KBM-7 (cell line): ENCODE results near the gene SLC6A7.

Source experiments
- DNase-seq: peaks from one replicate; pipeline ENCODE4 v3.0.0-alpha.2; 2015
- in situ Hi-C: fragments of 300-500 bp; cut with MboI; formaldehyde crosslinking; loops from 2 replicates; pipeline ENCODE4 v1.14.3; 2020; ENCODE audit warnings: low sequenced_read_pairs, low pct_unique_long_range_greater_than_20kb, mixed read lengths

Gene SLC6A7

DNA sequence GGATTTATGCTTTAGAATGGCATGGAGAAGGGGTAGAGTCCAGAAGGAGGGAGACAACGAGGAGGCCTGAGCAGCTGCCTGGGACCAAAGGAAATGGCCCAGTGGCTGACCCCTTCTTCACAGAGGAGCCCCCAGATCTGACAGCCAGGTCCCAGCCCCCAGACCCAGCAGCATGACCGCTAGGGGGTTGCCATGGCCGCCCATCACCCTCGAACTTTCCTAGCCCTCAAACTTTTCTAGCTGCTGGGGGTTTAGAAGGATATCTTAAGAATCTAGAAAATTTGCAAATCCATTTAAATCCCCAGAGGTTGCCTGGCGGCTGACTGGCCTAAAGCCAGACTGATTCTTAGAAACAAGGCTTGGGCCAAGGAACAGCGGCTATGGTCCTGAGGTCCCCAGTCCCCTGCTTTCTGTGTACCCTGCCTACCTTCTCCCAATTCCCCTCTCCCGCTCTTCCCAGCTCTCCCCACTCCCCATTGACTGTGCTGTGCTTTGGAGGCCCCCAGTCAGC, 35.2 kb upstream of the SLC6A7 start:
- DNase-seq = no peak
- in situ Hi-C loops = no loop called here

DNA sequence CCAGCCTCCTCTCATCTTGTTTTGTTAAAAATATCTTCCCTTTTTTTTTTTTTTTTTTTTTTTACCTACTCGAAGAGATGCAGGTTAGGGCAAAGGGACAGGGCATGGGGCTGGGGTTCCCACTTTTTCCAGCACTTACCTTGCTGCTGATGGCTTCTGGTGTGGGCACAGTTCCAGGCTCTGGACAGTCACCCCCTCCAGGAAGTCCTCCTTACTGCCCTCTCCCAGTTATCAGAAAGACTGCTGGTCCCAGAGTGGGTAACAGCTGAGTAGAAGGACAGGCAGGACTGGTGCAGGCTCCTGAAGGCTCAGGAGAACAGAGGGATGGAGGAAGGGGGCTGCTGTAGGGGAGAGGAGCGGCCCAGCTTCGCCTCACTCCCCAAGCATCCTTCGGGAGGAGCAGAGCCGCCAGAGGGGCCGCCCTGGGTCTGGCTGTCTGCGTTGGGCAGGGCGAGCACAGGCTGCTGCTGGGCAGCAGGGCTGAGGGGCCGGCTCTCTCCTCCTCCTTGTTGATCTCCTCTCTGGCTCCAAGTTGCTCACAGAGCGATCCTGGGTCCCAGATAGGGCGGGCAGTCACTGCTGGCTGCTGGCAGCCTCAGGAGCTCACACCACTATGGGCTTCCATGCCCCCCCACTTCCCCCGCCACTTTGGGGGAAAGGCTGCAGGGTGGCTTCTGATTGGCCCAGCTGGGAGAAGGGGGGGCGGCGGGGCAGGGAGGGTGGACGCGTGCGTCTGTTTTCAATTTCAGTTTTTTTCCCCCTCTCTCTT, 34.4 kb upstream of the SLC6A7 start, which contains the start of gene PDGFRB:
PDGFRB (minus strand) TSS at position 588 of the 769 bp plus-strand sequence. CDS start 18,798 bp downstream, outside the sequence.
- no peak for DNase-seq
- in situ Hi-C loops = no loop called here

DNA sequence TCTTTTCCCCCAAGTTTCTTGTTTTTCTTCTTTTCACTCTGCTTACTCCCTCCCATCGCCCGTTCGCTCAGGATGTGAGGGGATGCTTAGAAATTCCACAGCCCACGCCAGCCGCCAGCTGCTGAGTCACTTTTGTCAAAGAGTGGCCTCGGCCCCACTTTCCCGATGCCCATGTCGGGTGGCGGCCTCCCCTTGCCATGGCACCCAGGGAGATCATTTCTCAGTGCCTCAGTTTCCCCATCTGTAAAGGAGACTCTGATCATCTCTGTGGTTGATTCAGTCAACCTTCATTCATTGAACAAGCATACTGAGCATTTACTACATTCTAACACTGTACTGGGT, 33.9 kb upstream of the SLC6A7 start:
- in situ Hi-C loops = no loop called here

DNA sequence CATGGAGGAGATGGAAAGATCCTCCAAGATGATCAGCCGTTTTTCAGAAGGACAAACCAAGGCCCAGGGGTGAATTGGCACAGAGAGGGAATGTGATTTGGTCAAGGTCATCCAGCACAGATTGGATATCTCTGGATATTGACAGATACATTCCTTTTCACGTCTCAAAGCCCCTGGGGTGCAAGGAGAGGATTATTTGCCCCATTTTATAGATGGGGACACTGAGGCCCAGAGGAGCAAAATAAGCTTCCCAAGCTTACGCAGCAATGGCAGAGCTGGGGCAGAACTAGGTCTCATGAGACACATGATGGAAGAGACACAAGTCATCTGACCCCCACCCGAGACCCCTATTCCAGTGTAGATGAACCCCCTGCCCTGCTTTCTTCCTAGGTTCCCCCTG, 33.3 kb upstream of the SLC6A7 start:
- DNase-seq = no peak
- in situ Hi-C loops = no loop called here

More for the DNA sequence above, 33.9 kb upstream of the SLC6A7 start:
- no peak for DNase-seq

DNA sequence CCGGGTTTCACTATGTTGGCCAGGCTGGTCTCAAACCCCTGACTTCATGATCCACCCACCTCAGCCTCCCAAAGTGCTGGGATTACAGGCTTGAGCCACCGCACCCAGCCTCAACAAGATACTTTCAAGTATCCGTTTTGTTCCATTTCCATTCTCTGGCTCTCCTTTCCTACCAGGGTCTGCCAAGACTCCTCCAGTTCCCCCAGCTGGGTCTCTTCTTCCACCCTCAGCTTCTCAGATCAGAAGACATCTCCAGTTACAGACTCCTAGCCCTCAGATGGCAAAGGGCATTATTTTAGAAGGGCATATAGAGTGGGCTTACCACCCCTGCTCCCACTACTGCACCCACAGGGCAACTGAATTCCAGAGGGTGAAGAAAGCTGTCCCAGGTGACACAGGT, 32.7 kb upstream of the SLC6A7 start:
- in situ Hi-C loops = no loop called here
- DNase-seq = no peak

DNA sequence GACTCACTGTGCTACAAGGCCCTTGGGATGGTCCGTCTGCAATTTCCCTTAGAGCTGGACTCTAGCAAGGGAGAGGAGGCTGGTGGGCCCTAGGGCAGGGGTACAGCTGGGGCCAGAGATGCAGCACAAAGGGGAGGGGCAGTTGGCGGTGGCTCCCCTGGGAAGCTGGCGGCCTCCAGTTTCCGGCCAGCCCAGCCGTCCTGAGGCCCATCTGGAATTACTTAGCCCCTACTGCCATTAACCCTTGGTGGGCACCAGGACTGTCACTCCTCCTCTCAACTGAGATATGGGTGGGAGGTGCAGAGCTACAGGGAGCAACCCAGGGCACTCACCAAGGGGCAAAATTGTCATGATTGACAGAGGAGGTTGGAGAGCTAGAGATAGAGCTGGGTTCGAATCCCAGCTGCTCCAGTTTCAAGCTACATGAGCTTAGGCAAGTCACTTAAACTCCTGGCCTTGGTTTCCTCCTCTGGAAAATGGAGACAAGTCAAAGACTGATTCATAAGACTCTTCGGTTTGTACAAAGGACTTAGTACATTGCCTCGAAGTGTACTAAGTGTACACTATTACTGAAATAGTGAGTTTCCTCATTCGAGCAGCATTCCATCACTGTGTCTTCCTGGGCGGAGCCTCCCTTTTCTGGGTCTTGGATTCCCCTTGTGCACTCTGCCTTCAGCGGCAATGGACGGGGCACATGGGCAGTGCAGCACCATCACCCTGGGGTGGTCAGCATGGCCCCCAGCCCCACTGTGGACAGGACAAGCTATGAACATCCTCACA, 31.5 kb upstream of the SLC6A7 start:
- DNase-seq = no peak

DNA sequence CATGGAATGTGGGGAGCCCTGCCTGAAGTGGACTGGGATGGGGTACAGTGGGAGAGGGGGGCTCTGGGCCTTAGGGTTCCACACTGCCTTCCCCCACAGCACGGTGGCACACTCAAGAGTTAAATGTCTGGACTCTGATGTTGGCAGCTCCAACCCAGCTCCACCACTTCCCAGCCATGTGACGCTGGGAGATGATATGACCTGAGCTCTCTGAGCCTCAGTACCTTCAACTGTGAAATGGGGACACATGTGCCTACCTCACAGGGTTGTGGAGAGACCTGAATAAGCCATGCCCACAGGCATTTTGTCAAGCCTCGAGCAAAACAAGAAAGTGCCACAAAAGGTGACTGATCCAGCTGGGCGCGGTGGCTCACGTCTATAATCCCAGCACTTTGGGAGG, 30.8 kb upstream of the SLC6A7 start:
- in situ Hi-C loops = no loop called here
- no peak for DNase-seq

More for the DNA sequence above, 31.5 kb upstream of the SLC6A7 start:
- in situ Hi-C loops = no loop called here

DNA sequence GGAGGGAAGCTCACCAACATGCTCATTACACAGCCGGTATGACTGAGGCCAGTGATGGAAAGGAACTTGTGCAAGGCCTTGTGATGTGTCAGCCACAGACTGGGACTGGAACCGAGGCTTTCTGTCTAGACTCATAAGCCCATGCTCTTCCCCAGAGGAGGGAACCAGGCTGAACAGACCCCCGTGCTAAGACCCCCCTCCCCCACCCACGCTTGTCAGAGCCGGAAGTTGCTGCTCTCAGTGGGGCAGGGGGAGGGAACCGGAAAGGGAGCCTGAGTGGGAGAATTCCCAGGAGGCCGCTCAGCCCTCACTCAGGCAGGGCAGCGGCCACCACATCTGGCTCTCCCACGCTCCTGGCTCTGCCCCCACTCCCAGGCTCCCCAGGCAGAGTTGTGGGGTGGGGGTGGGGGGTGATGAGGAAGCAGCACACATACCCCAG, 30.1 kb upstream of the SLC6A7 start:
- in situ Hi-C loops = no loop called here
- peak; percentile 90 for DNase-seq

DNA sequence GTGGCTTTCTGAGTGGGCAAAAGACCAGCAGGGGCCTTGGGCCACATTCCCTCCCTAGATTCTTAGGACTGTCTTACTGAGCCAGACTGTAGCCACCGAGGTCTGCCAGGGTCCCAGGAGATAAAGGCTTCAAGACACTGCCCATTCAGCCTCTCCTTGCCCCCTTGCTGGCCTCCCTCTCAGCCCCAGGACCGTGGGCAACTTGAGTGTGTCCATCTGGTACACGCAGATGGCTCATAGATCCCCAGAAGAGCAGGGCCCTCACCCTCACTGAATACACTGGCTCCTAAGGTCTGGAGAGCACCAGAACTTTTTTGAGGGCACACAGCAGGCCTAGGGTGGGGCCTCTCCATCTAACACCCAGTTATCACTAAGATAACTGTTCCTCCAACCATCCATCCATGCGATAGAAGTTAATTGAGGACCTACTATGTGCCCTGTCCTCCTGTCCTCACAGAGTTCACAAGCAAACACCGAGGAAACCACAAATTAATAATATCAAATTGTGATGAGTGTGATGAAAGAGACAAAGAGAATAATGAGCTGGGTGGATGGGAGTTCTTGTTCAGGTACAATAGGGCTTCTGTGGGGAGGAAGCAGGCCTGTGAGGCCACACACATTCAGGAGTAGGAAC, 29.3 kb upstream of the SLC6A7 start:
- DNase-seq = no peak
- in situ Hi-C loops = no loop called here

DNA sequence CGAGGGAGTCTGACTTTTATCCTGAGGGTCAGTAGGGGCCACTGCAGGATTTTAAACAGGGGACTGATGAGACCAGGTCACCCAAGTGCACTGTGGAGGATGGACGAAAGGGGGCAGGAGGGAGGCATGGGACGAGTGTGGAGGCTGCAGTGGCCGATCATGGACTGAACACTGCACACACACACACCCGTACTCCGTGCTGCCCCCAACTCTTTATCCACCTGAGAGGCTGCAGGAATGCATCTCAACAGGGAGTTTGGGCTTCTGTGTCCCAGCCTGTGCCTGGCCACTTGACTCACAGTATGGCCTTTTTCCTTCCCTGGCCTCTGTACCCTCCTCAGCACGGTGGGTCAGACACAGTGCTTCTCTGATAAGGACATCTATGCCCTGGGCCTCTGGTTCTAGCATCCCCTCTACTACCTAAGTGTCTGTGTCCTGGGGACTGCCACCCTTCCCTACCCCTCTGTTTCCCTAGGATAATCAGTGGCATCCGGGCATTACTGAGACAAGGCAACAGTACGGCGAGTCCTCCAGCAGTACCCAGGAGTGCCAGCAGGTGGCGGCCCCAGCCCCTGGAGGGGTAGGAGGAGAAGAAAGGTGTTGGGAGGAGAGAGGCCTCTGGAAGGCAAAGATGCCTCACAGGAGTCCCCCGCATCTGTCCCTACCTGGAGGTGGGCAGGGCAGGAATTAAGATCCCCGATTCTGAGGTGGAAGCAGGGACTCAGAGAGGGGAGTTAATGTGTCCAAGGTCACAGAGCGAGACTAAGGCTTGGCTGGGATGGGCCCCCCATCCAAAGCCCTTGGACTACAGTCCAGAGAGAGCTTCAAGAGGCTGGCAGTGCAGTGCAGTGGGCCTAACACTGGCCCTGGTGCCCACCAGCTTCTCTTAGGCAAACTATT, 28.4 kb upstream of the SLC6A7 start:
- in situ Hi-C loops = no loop called here
- peak; percentile 84 for DNase-seq

DNA sequence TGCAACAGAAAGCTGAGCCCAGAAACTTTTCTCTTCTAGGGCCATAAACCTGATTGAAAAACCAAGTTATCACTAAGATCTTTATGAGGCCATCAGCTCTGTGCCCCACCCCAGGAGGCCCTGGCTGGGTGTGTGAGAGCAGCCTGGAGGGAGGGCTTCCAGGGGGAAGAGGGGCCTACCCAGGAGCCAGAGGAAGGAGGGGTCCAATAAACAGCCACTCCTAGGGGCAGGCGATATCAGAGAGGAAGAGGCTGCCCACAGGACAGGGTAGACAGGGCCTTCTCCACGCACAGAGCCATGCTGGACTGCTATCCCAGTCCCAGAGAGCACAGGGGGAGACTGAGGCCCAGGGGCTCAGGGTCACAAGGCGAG, 27.7 kb upstream of the SLC6A7 start:
- no peak for DNase-seq
- in situ Hi-C loops = no loop called here

DNA sequence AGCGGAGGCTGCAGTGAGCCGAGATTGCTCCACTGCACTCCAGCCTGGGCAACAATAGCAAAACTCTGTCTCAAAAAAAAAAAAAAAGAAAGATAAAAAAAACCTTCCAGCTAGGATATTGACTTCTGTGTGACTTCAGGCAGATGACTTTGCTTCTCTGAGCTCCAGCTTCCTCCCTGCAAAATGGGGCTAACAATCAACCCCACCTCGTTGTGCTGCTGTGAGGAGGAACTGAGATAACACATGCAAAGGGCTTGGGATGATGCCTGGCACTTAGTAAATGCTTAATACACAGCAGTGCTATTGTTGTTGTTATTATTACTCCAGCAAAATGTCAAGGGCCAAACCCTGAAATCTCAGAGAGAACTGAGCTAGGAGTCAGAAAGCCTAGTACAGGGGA, 26.8 kb upstream of the SLC6A7 start:
- in situ Hi-C loops = no loop called here
- no peak for DNase-seq

DNA sequence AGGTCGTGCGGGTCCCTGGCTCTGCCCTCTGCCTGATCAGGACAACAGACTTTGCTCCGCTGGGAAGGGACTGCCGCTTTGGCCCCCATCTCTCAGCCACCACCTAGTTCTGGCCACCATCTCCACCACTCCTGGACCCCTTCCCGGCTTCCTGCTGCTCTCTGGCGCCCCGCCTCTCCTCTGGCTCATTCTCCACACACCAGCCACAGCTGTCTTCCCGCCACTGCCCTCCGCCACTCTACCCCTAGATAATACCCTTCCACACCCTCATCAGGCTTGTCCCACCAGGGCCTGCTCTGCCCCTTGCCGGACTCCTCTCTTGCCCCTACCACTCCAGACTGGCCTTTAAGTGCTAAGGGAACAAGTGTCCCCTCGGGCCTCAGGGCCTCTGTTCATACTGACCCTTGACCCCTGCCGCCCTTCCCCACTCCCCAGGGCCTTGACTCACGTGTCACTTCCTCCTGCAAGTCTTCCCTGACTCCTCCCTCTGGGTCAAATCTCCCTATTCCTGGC, 26.3 kb upstream of the SLC6A7 start:
- in situ Hi-C loops = no loop called here
- no peak for DNase-seq

DNA sequence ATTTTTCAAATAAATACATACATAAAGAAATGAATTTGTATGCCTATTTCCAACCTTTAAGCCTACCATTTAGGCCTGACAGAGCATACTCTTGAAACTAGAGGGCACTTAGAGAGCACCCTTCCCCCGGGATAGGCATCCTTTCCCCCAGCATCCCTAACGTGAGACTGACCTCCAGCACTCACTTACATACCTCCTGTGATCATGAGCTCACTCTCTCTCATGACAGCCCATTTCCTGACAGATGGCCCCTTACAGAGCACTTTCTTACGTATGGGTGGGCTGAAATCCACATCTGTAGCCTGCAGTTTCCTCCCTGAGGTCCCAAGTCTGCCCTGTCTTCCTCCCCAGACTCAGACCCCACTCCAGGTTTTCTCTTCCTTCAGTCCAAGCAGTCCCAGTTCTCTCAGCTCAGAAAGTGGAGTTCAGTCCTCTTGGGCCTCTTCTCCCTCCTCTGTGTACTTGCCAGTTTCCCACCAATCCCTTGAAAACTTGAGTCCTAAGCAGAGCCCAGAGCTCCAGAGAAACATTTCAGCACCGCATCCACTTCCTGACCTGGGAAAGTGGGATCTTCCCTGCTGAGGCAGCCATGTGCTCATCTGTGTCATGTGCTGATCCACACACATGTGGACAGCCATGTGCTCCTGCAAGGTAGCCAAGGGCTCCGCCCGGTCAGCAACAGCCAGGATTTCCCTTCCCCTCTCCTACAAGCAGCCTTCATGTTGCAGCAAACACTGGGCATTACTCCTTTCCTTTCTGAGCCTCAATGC, 25.5 kb upstream of the SLC6A7 start:
- DNase-seq = no peak
- in situ Hi-C loops = no loop called here

DNA sequence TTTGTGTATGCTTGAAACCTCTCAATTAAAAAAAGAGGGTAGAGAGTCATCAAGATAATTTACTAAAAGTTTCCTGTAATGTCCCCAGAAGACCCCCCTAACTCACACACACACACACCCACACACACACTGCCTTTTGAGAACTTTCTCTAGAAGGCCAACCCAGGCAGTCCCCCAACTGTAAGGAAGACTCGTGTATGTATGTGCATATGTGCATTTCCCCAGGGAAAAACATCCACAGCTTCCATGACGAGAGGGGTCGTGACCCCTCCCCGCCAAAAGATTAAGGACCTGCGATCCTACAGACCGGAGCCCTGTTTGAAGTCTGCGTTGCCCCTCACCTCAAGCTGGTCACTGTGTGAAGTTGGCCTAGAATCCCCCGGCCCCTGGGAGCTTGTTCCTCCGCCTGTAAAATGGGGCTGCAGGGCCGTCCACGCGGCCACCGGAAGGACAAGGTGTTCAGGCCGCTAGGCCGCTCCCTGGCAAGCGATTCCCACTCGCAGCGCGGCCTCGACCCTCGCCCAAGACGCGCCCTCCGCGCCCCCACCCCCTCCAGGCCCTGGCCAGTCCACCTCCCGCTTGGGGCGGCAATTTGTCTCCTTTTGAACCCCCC, 23.7 kb upstream of the SLC6A7 start:
- in situ Hi-C loops = no loop called here
- DNase-seq = no peak

DNA sequence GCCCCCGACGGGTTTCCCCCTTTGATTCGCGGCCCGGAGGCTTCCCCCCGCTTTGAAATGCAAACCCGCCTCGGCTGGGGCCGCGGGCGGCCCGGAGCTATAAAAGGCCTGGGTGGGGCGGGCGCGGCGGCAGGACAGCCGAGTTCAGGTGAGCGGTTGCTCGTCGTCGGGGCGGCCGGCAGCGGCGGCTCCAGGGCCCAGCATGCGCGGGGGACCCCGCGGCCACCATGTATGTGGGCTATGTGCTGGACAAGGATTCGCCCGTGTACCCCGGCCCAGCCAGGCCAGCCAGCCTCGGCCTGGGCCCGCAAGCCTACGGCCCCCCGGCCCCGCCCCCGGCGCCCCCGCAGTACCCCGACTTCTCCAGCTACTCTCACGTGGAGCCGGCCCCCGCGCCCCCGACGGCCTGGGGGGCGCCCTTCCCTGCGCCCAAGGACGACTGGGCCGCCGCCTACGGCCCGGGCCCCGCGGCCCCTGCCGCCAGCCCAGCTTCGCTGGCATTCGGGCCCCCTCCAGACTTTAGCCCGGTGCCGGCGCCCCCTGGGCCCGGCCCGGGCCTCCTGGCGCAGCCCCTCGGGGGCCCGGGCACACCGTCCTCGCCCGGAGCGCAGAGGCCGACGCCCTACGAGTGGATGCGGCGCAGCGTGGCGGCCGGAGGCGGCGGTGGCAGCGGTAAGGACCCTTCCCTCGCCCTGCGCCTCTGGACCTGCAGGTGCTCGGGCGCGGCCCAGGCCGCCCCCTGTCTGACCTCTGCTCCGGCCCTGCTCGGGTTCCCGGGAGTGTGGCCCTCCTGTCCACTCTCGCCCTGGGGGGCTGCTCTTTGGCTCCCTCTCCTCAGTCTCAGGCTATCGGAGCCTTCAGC, 23.0 kb upstream of the SLC6A7 start, which contains the start of gene CDX1:
CDX1 (plus strand) TSS at position 129 of the 862 bp plus-strand sequence; CDS start at position 228, 99 bp downstream.
- no peak for DNase-seq
- in situ Hi-C loops = no loop called here

DNA sequence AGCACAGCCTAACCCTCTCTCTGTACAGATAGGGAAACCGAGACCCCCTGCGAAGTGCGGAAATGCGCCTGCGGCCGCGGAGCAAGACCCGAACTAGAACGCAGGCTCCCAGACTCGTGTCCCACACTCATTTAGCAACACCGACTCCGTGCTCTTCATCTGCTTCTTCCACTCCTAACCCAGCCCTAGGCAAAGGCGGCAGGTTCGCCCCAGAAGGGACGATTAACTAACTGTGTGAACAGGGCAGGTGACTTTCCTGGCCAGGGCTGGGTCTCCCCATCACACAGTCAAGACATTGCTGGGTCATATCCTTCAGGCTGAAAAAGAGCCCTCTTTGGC, 22.4 kb upstream of the SLC6A7 start:
- in situ Hi-C loops = no loop called here

More for the DNA sequence above, 22.4 kb upstream of the SLC6A7 start:
- DNase-seq = no peak
